CD4-positive, alpha-beta T cell treated with Interleukin-17A for 4 hours (primary cell): Measurements from ENCODE around the gene ORM2.
"Not testable (repeated sequence)": the region's sequence is repeated elsewhere in the genome, so short reads cannot be mapped to it uniquely, and the experiment has no call there.

Experiments
- DNase-seq: peaks from one replicate; pipeline ENCODE4 v3.0.0-alpha.2; 2020; ENCODE audit warnings: mixed read lengths

ORM2 gene

DNA sequence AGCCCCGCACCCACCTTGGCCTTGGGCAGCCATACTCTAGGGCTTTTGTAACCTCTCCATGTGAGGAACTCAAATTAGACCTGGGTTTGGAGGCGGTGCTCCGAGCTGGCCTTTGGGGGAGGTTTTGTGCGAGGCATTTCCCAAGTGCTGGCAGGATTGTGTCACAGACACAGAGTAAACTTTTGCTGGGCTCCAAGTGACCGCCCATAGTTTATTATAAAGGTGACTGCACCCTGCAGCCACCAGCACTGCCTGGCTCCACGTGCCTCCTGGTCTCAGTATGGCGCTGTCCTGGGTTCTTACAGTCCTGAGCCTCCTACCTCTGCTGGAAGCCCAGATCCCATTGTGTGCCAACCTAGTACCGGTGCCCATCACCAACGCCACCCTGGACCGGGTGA lies at the start of gene ORM2:
ORM2 (plus strand) TSS at position 245 of the 398 bp plus-strand sequence; CDS start at position 281, 36 bp downstream.
- not testable (repeated sequence) for DNase-seq

DNA sequence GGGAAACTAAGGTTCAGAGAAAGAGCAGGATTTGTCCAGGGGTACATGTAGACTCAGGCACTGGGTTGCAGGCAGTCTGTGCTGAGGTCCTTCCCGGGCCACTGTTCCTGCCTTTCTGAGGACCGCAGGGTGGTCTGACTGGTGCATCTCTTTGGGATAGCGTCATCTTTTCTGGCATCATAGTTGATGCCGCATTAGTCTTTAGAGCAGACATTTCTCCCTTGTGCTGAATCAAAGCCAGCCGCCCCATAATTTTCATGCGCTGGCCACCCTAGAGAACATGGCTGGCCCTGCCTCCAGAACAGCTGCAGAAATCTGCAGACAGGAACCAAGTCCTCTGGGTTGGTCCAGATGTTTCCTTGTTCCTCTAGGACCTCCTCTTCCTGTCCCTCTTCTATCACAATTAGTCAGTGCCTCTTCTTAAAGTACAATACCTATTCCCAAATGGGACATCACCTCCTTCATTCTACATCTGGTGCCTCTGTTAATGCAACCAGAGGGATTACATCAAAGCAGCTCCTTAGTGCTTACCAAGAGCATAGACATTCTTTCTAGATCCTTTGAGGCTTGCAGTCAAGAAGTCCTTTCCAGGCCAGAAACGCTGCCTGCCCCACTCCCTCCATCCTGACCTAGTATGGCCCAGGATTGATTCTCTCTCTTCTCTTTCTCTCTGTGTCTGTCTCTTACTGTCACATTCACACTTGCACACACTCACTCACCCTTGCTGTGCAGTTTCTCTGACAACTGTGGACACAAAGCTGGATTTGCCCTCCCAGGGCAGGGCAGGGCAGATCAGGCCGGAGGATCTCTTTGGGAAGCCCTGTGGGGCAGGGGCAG lies 48.8 kb upstream of the ORM2 start:
- DNase-seq: no peak

DNA sequence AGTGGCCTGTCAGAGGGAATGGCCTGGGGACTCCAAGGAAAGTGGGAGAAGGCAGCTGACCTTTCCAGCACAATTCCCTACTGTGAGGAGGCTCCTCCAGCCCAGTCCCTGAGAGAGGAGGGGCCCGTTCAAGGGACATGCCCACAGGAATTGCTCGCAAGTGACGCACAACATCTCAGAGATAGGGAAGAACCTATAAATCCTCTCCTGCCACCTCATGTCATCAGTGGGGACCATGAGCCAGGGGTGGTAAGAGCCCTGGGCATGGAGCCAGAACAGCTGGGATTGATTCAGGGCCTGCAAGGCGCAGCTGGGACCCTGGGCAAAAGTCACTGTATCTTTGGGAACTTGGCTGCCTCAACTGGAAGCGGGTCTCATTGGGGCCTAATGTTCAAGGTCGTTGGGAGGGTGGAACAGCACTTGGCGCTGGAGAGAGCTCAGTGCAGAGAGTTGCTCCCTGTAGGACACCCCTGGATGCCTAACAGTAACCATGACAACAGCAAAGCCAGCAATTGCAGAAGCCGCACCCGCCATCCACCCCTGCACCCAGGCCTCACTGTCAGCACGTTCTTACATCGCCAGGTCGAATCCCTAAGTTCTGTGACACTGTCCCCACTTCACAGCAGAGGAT lies 48.1 kb upstream of the ORM2 start:
- no peak for DNase-seq

DNA sequence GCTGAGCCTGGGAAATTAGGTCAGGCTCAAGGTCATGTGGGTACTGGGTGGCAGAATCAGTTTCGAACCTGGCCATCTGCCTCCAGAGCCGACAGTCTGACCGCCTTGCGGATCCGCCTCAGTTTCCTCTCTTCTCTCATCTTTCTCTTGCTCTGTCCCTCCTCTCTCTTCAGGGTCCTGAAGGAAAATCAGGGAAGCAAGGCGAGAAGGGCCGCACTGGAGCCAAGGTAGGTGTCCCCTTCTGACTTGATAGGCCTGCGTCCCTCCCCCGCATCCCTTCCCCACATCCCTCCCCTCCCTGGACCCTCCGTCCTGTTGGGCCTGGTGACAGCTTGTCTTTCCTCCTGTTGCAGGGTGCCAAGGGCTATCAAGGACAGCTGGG lies 47.6 kb upstream of the ORM2 start:
- DNase-seq: no peak

DNA sequence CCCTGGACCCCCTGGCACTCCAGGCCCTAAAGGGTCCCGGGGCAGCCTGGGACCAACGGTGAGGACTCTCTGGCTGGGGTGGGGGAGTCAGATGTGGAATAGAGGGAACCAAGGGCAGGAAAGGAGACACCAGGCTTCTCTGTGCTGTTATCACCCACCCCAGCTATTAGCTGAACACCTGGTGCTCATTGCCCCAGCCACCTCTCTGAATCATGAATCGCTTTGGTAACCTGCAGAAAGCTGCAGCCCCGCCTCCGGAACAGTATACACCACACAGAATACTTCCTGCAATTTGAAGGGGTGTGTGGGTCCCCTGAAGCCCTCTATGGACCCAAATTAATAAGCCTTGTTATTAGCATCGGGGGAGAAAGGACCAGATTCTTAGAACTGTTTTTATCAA lies 47.2 kb upstream of the ORM2 start:
- DNase-seq: no peak

DNA sequence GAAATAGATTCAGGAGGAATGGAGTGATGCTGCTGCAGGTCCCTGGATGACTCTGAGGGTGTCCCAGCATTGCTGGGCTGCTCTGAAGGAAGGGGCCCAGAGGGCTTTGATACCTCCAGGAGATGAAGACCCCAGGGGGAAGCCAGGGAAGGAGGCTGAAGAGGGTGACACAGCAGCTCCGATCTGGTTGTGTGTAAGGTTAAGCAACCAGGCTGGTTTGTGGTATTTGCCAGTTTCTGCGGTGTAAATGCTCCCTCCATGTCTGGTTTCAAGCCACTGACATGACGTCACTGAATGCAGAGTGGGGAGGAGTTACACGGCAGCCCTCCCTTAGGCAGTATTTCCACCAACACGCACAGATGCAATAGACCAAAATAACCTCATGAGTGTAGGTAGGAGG lies 46.7 kb upstream of the ORM2 start:
- no peak for DNase-seq

DNA sequence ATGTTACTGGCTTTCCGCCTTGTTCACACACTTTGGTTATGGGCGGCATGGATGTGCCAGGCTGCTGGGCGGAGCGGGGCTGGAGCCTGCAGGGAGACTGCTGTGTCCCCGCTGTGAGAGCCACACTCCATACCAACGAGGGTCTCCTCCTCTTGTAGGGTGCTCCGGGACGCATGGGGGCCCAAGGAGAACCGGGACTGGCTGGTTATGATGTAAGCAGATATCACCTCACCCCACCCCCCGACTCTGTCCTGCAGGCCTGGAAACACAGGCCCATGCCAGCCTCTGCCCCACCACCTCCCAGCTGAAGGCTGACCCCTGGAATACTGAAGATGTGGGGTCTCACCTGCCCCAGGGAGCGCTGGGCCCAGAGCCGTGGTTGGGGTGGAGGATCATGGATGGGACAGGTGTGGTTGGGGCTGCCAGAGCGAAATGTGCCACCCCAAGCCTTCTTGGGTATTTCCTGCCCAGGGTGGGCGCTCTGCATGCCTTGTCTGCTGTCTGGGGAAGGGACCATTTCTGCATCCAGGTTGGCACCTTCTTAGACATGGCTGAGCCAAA lies 46.0 kb upstream of the ORM2 start:
- no peak for DNase-seq

DNA sequence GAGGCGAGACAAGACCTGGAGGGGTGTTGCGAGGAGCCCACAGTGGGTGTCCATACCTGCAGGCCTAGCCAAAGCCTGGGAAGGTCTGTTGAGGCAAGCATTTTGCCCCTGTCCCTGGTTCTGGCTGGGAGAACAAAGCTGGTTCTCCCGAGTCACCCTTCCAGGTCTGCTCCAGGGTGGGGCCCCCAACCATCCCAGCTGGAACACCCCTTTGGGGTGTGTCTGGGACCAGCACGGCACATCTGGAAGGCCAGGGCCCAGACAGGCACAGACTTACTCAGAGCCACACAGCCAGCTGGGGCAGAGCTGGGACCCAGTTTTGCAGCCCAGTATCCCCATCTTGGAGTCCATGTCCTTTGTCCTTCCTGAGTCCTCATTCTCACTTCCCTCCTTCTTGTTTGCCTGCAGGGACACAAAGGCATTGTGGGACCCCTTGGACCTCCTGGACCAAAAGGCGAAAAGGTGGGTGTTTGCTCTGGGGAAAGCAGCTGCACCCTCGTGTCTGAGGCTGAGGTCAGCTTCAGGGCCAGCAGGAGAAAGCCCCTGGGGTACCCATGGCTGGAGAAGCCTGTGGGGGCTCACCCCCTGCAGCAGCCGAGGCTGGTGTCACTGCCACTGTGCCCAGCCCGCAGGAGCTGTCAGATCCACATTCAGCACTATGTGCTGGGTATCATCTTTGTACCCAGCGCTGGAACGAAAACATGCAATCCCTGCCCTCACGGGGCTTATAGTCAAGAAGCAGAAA lies 45.2 kb upstream of the ORM2 start:
- no peak for DNase-seq

DNA sequence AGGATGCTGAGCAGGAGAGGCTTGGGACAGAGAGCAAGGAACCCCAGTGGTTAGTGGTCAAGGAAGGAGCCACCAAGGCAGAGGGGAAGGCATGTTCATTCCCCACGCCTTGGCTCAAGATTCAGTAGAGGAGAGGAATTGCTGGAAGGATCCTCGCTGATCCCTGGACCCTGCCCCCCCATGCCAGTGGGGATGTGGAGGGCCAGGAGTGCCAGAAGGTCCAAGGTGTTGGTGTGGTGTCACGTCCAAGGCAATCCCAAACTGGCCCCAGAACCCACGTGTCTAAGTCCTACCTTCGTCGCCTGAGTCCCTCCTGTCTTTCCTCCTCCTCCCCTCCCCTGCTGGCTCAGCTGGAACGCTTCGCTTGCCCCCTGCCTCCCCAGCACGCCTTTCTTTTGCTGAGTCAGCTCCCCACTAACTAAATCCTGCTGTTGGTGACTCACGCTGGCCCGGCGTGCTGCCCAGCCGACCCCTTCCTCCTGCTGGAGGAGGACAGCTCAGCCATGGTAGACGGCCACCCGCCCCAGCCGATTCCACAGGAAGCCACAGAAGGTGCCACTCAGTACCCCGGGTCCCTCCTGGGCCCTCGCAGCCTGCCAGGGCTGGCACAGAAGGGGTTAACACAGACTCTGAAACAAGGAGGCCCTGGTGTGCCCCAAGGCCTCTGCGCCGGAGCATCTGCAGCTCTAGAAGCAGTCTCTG lies 44.4 kb upstream of the ORM2 start:
- DNase-seq: no peak

DNA sequence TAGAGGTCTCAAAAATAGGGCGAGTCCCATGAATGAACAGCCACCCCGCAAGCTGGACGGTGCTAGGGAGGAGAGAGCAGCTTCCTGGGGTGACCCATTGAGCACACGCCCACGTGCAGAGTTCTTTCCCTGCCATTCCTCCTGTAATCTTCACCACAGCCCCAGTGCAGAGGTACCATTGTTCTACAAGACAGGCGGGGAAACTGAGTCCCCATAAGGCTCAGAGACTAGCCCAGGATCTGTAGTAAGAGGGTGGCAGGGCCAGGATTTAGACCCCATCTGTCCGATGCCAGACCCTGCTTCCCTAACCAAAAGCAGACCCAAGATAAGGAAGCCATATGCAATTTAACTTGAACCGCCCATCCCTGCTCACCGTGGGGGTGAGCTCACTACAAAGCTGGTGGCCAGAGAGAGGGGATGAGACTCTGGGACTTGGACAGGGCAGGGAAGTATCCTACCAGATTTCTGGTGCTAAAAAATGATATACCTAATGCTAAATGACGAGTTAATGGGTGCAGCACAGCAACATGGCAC lies 43.5 kb upstream of the ORM2 start:
- DNase-seq: no peak

DNA sequence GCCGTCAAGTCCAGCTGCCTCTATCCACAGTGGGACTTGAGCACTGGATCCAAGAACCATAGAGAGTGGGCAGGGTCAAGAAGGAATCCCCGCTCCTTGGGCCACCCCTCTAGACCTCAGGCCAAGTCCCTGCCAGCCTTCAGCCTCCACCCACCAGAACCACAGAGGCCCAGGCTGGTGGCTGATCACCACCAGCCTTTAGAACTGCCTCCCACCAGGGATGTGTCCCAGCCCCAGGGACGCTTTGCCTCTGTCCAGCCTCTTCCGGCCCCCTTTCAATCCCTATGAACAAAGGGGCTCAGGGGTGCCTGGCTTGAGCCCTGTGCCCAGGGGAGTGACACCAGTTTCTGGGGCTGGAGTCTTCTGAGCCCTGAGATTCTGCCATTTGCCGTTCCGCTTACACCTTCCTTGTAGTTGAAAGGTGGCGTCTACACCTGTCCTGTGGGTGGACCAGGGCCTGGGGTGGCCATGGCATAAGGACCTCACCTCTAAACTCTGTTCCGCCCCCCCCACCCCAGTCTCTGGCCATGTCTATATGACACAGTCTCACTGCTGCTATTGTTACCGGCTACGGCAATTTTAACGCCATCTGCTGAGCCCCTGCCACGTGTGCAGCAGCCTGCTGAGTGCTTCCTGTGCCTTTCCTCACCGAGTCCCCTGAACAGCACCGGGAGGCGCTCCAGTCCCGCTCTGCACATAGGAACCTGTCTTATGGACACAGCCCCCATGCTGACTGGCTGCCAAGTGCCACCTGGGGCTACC lies 42.5 kb upstream of the ORM2 start:
- DNase-seq: no peak

DNA sequence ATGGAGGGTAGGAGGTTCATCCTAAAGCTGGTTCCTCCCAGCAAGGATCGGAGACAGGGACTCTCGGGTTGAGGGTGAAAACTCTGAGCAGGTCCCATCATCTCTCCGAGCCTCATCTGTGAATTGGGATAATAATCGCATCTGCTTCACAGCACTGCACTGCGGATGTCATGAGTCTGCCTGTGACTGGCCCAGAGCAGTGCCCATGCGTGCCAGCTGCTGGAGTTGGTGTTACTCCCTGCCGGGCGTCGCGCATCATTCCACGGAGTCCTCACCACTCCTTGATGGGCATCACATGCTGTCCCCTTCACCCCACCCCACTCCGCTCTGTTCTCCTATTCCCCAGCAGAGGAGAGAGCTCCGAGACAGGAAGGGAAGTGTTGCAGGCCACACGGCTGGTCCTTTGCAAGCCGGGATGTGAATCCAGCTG lies 41.9 kb upstream of the ORM2 start:
- no peak for DNase-seq

DNA sequence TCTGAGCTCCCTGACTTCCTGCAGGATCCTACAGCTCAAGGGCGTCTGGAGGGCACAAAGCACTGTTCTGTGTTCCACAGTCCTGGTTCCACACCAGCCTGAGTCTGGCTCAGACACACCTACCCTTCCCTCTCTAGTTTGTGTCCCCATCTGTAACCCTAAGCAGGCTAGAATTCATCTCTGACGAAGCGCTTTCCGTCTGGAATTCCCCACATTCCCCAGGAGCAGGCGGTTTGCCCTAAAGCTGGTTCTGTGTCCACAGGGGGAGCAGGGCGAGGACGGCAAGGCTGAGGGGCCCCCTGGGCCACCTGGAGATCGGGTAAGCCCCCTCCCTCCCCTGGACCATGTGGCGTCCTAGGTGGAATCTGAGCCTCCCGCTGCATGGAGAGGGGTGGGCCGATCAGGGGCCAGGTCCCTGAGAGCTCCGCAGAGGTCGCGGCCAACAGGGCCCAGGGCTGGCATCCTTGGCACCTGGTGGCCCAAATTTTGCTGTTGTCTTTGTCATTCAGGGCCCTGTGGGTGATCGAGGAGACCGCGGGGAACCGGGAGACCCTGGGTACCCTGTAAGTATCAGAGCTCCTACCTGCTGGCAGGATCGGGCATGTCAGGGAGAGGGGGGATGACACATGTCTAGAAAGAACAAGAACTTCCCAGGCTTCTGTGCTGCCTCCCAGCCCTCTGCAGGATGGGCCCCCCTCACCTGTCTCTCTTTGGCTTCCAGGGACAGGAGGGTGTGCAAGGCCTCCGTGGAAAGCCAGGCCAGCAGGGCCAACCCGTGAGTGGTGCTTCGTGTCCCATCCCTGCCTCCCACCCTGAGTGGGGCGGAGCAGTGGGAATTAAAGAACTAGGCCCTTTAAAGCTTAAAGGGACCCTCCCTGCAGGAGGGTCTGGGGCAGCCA lies 41.2 kb upstream of the ORM2 start:
- DNase-seq: no peak

DNA sequence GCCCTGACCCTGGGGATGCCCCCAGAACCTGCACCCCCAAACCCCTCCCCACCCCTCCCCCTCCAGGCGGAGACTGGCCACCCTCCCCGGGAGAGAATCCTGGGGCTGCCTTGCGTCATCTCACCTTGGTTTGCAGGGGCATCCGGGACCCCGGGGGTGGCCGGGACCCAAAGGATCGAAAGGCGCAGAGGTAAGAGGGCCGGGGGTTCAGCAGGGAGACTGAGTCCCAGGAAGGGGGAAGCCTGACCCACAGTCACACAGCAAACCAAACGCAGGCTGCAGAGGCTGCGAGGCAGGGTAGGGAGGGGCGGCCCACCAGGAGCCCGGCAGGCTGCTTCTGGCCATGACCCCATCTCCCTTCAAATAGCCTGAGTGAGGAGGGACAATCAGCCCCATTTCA lies 40.6 kb upstream of the ORM2 start:
- no peak for DNase-seq

DNA sequence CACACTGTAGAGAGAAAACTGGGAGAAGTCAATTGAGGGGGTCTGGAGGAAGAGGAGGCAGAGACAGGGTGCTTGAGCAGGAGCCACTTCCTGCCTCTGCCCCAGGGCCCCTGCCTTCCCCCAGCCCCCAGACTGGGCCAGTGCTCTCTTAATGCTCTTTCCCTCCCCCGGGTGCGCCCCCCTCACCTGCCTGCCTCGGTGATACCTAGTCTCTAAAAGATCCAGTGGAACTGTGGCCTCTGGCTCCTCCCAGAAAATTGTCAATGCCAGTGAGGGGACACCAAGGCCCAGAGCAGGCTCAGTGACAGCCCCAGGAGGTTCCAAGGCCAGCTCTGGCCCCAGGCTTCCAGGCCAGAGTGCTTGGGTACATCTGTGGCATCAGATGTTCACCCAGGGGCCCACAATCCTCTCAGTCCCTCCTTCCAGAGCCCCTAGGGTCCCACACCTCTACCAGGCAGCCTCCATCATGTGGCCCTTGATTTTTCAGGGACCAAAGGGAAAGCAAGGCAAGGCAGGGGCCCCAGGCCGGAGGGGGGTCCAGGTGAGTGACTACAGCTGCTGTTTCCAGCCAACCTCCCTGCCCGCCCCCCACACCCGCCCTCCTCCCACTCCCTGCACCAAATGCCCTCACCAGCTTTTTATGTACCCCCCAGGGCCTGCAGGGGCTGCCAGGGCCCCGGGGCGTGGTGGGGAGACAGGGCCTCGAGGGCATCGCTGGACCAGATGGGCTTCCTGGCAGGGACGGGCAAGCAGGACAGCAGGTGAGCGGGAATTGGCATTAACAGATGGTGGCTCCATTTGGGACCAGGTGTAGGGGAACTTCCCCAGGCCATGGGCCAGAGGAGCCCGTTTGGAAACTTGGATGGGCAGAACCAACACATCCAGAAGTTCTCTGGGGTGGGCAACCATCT lies 39.8 kb upstream of the ORM2 start:
- DNase-seq: no peak

DNA sequence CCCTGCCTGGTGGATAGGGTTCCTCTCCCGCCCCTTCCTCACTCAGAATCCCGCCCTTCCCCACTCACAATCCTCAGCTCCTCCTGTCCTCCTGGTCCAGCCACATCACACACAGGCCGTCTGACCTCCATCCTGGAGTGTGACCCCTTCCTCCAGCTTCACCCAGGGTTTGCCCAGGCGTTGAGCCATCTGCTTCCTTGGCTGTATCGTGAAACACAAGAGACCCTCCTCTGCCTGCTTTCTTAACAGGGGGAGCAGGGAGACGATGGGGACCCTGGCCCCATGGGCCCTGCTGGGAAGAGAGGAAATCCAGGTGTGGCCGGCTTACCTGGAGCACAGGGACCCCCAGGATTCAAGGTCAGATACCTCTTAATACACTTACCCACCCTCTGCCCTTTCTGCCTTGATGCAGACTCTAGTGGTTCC lies 39.1 kb upstream of the ORM2 start:
- no peak for DNase-seq

DNA sequence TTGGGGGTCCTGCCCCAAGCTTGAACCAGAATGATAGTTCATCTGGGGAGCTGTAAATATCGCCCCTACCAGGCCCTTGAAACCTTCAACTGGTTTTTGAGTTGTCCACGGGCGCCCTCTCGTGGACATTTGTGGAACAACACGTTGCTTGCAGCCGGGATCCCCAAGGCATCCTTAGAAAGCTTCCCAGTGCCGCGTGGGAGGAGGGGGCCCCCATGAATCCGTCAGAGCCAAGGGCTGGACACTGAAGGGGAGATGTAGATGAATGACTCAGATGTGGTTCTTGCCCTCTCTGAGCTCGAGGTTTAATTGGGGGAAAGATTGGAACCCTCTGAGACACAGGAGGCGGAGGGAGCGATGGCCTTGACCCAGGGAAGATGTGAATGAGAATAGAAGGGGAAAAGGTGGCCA lies 38.6 kb upstream of the ORM2 start:
- peak; percentile 76 for DNase-seq

DNA sequence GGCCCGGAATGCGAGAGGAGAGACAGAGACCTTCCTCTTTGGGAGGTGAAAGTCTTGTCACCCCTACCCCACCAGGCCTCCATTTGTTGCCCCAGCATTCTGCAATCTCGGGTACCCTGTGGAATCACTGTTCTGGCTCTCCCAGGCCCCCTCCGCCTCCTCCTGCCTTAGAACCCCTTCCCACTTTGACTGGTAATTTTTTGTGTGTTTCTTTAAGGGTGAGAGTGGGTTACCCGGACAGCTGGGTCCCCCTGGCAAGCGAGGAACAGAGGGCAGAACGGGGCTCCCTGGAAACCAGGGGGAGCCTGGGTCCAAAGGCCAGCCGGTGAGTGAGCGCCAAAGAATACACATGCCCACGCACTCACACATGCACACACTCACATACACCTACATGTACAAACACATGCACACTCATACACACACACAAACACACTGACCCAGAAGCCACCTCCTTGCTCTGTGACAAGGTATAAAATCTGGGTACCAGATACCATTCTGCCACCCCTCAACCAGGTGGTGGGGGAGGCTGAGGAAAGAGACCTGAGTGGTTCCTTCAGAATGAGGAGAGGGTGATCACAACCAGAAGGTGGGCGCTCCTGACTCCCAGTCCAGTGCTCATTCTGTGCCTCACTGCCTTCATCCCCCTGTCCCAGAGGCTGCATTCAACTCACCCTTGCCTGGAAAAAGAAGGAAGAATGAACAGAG lies 37.6 kb upstream of the ORM2 start:
- DNase-seq: no peak

DNA sequence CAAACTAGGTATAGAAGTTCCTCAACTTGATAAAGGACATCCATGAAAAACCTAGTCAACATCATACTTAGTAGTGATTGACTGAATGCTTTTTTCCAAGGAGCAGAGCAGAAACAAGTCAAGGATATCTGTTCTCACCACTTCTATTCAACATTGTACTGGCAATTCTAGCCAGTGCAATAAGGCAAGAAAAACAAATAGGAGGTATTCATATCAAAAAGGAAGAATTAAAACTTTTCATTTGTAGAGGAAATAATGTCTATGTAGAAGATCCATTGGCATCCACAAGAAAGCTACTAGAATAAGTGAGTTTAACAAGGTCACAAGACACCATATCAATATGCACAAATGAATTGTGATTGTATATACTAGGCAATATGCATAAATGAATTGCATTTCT lies 35.0 kb upstream of the ORM2 start:
- no peak for DNase-seq
